Stimulated activated naive CD4-positive, alpha-beta T cell (primary cell): Measurements from ENCODE around the gene CFAP68.

ENCODE experiments used
- DNase-seq, 6 experiments: peaks; one replicate each; lab custom pipeline; 2025; lab: John Stamatoyannopoulos, UW

The CFAP68 gene, protein sequence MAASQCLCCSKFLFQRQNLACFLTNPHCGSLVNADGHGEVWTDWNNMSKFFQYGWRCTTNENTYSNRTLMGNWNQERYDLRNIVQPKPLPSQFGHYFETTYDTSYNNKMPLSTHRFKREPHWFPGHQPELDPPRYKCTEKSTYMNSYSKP

DNA sequence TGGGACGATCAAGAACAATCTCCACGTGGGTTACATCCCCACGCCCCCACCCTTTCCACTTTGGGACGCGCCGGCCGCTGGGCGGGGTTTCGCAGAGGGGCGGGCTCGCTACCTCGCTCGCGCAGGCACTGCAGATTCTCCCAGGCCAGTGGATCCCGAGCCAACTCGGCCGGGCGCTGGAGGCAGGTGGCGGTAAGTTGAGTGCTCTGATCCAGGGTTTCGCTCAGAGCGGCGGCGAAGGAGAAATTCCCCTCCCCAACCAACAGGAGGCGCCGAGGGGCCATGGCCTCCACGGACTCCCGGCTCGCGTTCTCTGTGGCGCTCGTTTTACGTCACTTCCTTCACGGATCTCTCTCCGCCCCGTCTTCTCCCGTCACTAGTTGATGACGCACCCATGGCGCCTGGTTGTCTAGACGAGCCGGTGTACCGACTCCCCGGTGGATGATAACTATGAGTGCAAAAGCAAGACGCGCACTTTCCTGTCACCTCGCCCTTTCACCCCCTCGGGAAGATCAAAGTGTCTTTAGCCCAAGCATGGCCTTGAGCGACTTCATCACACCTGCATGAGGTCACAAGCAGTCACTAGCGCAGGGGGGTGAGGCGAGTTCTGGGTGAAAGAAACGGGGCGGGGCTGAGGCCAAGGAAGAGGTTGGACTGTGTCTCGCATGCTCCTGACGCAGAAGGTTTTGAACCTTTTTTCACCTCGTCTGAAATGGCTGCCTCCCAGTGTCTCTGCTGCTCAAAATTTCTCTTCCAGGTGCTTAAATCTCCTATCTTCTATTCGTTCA is at the start of gene CFAP68, which contains the start of gene FDXACB1:
CFAP68 (plus strand) TSS at position 693 of the 788 bp plus-strand sequence; CDS start at position 713, 20 bp downstream.
FDXACB1 (minus strand) TSS at position 317 of the 788 bp plus-strand sequence; CDS start at position 284, 33 bp downstream.
- DNase-seq, result peak; percentile 94 to 100 (median 98)

DNA sequence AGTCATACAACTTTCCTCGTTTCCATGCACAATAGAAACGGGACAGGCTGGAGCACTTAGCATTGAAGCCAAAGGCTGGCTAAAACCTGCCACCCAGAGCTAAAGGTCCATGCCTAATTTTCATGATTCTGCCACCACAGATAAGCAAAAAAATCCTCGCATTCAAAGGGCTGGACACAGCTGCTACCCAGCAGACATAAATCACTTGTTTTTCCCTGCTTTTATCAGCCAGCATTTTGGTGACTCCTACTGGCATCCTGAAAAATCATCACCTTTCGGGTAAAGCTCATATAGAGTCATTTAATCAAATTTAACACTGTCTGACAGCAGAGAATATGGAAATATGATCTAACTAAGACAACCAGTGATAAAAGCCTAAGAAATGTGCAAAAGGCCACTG is 45.8 kb upstream of the CFAP68 start:
- DNase-seq, result peak in 1 of 6 experiments; percentile 1

DNA sequence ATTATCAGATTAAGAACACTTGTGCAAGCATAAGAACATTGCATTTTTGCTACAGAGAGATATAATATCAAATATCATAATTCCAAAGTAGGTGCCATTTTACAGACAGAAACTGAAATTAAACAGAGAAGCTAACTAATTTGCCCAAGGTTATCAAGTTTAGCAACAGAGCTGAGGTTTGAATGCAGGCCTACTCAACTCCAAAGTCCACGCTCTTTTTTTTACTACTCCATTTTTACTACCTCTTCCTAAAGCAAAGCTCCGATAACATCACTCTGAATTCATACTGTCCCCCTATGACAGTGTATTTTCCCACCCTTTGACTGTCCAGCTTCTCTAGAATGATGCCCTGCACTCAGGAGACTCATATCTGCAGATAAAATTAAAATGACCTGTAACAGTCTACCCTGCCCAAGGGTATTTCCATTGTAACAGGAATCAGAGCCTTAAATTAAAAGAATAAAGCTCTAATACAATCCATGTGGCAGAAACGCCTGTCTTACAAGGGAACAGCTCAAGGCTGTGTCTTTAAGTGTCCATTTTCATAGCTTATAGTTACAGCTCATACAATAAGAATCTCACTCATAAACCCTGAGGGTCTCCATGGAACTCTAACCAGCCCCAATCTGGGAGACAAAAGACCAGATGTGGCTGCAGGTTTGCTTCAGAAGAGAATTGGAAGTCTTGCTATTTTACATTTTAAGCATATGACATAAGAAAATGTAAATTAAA is 44.7 kb upstream of the CFAP68 start:
- DNase-seq, result no peak

DNA sequence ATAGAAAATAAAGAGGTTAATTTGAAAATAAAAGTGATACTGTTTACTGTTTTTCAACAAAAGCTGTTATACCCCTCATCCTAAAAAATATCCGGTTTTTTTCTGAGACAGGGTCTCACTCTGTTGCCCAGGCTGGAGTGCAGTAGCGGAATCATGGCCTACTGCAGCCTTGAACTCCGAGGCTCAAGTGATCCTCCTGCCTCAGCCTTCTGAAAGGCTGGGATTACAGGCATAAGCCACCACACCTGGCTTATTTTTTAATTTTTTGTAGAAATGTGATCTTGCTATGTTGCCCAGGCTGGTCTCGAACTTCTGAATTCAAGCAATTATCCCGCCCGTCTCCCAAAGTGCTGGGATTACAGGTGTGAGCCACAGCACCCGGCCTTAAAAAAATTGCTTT is 43.7 kb upstream of the CFAP68 start:
- DNase-seq, result no peak

DNA sequence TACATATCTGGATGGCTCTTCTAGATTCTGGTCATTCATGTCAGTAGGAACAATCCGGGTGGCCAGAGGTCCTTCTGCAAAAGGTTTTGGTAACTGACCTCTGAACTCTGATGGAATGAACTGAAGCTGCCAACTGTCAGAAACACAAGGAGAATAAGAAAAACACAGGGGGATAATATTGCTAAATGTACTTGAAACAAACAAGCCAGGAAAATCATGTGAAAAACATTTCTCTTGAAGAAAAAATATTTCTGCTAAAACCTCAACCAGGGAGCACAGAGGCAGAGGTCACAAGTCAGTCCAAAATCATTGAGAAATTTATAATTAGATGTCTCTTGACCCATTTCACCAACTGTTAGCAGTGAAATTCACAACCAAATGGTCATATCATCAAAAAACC is 43.2 kb upstream of the CFAP68 start:
- DNase-seq, result no peak

DNA sequence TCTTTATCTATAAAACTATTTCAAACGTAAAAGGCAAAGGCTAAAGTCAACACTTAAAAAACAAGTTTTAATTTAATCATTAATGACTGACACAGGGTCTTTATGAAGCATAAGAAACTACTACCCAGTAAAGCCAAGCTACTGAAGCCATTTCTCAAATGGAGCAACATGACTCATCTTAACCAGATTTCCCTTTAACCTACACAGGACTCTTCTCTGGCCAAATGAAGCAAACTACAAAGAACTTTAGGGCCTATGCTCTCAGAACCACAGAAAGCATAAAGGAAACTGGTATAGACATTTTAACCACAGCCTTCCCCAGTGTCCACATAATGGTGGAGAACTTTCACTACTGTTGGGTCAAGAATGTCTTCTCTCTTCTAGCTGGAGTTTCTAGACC is 42.6 kb upstream of the CFAP68 start:
- no peak for DNase-seq

DNA sequence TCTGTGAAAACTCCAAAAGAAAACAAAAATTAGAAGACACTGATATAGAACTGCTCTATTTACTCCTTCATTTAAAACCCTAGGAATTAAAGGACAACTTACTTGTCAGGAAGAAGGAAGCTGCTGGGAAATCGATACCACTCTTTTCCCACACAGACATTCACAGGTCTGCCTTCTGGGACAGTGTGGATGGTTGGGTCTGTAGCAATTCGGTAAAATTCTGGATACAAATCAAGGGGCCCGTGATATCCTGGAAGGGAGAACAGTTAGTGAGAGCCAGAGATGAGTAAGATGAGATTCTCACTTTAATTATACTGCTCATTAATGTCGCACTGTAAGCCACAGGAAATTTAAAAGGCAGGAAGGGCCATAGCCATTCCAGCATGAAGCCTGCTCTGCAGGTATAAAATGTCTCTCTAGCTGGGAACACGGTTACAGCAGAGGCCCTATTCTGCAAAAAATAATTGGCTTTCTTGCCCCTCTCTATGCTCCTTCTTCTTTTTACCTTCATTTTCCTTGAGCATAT is 41.9 kb upstream of the CFAP68 start:
- DNase-seq, result no peak

DNA sequence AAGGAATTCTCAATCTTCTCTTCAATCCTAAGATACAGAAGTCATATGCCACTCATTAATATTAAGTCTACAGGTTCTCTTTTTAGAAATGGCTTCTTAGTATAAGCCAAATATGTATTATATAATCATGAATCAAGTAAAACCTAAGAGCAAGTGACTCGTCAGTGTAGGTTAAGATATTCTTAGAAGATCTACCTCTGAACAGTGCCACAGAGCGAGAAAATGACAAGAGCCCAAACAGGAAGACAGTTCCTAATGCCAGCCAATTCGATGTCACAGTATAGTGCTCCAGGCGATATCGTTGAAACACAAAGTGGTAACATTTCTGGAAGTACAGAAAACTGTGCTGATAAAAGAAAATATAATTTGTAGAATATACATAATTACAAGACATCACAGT is 41.3 kb upstream of the CFAP68 start:
- no peak for DNase-seq

DNA sequence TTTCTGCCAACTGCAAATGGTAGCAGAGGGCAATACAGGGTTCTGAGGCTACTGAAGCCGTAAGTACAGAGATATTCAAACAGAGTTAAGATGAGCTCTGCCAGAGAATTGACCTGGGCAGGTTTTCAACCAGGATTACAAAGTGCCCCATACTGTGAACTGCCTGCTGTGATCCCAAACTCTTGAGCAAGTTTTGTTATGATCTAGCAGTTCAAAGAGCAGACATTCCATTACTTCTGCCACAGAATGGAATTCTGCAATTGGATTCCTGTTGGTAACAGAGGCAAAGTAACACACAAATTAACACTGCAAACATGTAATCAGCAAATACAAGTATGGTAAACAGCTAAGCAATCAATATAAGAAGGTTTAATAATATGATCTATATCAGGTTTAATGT is 39.2 kb upstream of the CFAP68 start:
- no peak for DNase-seq

DNA sequence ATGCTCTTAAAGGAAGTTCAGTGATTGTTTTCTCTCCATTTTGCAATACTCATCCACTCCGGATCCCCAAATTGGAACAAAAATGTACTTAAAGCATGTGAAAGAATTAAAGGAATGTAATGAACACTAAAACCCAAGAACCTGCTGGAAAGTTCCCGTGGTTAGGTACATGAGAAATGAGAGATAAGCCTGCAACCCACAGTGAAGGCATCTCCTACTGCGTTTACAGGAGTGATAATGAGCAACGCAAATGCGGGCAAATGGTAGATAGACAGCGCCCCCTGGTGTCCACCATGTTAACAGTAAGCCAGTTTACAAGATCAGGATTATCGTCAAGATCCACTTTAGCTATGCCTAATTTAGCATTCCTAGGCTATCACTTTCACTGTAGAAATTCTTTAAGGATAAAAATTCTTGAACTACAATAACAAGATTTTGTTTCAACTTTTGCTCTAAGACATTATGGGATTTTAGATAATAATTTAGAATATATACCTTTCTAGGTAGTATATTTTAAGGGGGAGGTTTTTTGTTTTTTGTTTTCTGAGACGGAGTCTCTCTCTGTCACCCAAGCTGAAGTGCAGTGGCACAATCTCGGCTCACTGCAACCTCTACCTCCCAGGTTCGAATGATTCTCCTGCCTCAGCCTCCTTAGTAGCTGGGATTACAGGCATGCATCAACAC is 37.8 kb upstream of the CFAP68 start:
- peak; percentile 41 to 81 (median 76) for DNase-seq

DNA sequence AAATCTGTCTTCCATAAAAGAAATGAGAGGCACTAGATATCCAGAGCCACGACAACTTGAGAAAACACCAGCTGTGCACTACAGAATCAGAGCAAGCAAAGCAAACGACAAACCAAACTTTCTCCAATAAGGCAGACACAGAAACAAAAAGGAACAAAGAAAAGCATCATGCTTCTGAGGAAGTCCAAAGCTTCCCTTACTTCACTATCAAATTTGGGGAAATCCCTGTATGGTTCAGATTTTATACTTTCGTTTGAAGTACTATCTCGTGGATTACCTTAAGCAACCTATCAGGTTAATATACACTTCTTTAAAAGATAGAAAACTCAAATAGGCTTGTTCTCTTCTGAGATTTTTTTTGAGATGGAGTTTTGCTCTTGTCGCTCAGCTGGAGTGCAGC is 35.7 kb upstream of the CFAP68 start:
- DNase-seq, result no peak

DNA sequence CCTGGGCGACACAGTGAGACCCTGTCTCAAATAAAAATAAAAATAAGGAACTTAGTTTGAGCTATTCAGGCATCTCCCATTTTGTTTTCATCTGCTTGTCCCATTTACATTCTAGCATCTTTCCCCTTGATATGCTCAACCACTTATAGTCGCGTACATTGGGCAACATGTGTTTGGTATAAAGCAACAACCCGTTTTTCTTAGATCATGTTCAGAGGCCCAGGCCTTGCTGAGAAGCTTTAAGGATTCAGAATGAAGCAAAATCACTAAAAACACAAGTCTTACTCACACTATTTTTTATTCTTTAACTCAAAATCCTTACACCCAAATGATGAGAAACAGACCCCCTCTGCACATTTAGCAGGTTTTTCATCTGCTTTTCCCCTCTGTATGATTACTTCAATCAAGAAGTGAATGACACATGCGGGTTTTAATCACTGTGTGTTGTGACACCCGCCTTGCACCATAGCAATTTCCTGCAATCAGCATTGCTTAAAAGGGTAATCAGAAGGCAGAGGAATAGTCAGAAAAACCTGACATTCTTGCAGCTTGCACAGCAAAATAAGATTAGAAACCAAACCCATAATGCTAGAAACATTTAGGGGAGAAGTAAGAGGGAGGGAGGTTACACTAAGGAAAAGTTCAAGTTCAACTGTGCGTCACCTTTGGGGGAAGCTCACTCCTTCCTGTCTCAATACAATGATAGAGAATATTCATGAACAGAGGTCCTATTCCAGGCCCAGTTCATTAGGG is 33.9 kb upstream of the CFAP68 start:
- DNase-seq, result no peak

DNA sequence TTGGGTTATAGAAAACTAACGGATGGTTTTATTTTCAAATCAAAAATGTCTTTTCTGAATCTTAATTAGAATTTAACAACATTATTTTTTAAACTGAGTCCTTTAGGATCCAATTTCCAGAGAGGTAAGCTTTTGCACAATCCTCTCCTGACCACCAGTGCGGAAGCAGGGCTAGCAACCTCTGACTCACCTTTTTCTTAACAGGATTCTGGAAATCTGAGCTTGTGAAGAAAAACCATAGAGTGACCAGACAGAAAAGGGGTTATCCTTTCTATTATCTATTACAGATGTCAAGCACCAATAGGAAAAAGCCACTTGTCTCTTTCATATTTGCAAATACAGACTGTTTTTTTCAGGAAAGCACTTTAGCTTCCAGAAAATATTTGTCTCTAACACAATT is 33.3 kb upstream of the CFAP68 start:
- DNase-seq, result no peak

DNA sequence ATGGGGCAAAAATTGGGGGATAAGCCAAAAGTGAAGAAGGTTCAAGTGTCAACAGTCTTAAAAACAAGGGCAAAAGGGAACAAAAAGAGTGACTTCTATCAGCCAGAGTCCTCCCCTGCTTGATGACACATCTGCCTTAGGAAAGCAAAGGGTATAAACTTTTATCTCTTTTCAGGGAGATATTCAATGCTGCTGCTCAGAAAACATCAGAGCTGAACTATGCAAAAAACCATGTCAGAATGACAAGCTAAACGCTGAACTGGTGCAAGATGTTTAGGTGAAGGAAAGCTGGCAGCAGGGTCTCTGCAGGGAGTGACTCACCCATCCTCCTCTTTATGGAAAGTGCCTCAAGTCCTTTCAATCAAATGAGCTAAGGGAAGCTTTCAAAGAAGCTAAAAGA is 32.7 kb upstream of the CFAP68 start:
- DNase-seq, result no peak

DNA sequence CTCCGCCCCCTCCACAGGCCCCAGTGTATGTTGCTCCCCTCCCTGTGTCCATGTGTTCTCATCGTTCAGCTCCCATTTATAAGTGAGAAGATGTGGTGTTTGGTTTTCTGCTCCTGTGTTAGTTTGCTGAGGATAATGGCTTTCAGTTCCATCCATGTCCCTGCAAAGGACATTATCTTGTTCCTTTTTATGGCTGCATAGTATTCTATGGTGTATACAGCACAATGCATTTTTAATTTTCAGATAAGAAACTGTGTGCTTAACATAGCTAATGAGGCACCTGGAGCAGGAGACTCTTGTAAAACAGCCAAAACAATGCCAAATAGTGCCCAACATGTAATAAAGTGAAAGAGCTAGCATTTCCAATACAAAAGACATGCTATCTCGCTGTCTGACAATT is 29.7 kb upstream of the CFAP68 start:
- no peak for DNase-seq

DNA sequence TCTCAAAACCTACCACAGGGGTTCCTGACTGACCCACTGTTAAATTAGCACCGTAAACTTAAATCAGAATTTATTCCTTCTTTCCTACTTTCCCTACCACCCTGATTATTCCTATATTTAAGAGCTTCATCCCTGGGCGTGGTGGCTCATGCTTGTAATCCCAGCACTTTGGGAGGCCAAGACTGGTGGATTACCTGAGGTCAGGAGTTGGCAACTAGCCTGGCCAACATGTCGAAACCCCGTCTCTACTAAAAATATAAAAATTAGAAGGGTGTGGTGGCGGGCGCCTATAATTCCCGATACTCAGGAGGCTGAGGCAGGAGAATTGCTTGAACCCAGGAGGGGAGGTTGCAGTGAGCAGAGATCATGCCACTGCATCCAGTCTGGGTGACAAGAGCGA is 28.3 kb upstream of the CFAP68 start:
- DNase-seq, result no peak

DNA sequence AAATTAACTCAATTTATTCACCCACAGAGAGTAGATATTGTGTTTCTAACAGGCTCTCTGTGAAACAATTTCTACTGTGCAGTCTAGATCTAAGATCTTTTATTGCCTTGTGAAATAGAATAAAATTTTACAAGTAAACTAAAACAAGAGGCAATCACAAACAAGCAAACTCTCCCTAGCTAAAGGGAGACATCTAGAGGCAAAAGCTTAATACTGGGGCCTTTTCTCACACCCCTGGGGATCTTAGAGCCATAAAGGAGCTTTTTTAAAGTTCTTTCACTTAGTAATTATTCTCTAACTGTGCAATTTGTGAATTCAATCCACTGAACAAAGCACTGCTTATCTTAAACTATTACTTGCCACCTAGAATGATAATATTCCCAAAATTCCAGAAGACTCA is 27.7 kb upstream of the CFAP68 start:
- no peak for DNase-seq

DNA sequence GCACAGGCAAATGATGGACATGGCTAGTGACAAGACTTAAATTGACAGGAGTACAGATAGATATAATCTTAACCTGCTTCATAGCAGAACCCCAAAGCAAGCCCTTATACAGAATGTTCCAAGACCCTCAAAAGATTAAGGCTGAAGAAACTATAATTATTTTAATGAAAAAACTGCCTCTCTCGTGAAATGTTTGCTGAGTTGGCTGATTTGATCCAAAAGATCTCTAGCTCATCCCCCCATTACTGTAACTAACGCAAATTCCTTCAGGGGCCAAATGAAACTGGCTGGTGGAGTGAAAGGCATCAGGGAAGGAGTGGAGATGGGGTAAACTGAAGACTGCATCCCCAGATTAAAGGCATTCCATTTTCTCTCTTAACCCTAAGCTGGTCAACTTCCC is 27.2 kb upstream of the CFAP68 start:
- DNase-seq, result no peak

DNA sequence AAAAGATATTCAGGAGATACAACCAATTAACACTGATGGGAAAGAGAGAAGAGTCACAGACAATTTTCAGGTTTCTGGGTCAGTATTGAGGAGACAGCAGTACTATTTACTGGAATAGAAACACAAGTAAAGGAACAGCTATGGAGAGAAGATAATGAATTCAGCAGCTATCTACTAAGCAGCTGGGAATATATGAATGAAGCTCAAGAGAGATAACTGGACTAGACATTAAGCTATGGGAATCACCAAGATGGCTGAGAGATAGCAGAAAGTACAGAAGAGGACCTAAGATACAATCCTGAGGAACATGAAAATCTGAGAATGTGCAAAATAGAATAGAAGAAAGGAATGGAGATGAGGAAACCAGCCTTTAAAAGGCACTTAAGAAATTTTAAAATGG is 23.8 kb upstream of the CFAP68 start:
- DNase-seq, result no peak

DNA sequence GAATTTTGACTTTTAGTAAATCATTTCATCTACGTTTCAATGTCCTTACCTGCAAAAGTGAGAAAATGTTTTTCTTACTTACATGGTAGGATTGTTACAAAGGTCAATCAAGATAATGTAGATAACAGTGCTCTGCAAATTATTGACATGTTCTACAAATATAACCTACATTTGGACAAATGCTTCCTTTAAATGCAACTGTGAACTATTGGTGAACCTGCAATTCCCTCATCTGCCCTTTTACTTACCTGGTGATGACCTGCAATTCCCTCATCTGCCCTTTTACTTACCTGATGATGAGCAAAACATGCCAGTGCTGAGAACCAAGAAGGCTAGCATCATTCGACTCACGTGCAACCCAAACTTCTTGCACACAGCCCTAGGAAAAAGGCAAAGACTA is 19.1 kb upstream of the CFAP68 start:
- no peak for DNase-seq

DNA sequence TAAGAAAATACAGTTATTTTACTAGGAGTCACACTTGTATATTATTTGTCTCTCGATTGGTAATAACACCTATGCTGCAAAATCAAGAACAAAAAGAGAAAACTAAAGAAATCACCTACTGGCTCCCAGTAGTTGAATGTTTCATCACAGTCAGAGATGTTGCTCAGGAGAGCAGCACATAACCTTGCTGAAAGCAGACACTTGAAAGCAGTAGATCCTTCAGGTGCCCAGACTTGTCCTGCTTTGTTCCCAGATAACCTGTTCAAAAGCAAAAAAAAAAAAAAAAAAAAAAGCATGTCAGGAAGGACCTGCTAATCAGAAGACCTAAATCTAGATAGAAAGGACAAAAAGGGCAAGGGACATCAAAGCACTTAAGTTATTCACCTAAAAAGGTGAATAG is 9.2 kb upstream of the CFAP68 start:
- DNase-seq, result no peak

DNA sequence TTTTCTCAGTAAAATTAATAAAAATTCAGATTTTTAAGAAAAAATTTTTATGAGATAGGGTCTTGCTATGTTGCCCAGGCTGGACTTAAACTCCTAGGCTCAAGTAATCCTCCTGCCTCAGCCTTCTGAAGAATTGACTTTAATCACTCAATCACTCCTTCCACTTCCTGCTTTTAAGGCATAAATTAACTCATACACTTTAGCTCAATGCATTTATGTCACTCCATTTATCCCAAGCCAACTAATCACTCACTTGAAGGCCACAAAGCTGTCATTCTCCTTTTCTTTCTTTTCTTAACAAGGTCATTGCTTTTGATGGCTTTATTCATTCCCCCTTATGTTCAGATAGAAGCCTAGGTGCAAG is 8.8 kb upstream of the CFAP68 start:
- DNase-seq, result no peak
